Activated T-cell treated with anti-CD3 and anti-CD28 coated beads, Interleukin-2, amount 50 U/mL, for 24 hours (primary cell): ENCODE measurements around the gene PKHD1.
"Not testable (repeated sequence)": the region's sequence is repeated elsewhere in the genome, so short reads cannot be mapped to it uniquely, and the experiment has no call there.

Experiments used
- DNase-seq: peaks from one replicate; pipeline ENCODE4 v3.0.0-alpha.2; 2020
- H3K27ac Mint-ChIP-seq: 2 replicates; pipeline ENCODE4 v1.8.0; 2020; ENCODE audit warnings: mild to moderate bottlenecking, mixed read lengths
- H3K27me3 Mint-ChIP-seq: 2 replicates; pipeline ENCODE4 v1.8.0; 2020; ENCODE audit warnings: mixed read lengths
- H3K36me3 Mint-ChIP-seq: 2 replicates; pipeline ENCODE4 v1.8.0; 2020; ENCODE audit warnings: low read depth, mixed read lengths
- H3K4me1 Mint-ChIP-seq: 2 replicates; pipeline ENCODE4 v1.8.0; 2020; ENCODE audit warnings: low read depth, mixed read lengths
- H3K4me3 Mint-ChIP-seq: 2 replicates; pipeline ENCODE4 v1.8.0; 2020; ENCODE audit warnings: mild to moderate bottlenecking, moderate library complexity, mixed read lengths
- H3K9me3 Mint-ChIP-seq: 2 replicates; pipeline ENCODE4 v1.8.0; 2020; ENCODE audit warnings: mixed read lengths

The PKHD1 gene

GRCh38 chr6:51885957-51886356 is 201.5 kb downstream of the PKHD1 start:
- no peaks in the 10 kb centered on the region for H3K36me3 Mint-ChIP-seq
- no peak overlapping the region for H3K4me3 Mint-ChIP-seq
- no peak overlapping the region for H3K27ac Mint-ChIP-seq
- H3K4me1 Mint-ChIP-seq, result no peaks in the 10 kb centered on the region
- no peak for DNase-seq
- H3K27me3 Mint-ChIP-seq, result no peaks in the 10 kb centered on the region
- H3K9me3 Mint-ChIP-seq, result no peaks in the 10 kb centered on the region

- H3K27me3 Mint-ChIP-seq, result peaks cover 7% of the 10 kb centered on the region
- H3K27ac Mint-ChIP-seq, result no peak overlapping the region
- no peaks in the 10 kb centered on the region for H3K36me3 Mint-ChIP-seq
- no peaks in the 10 kb centered on the region for H3K9me3 Mint-ChIP-seq
- H3K4me1 Mint-ChIP-seq, result no peaks in the 10 kb centered on the region
- no peak overlapping the region for H3K4me3 Mint-ChIP-seq
- no peak for DNase-seq
Observed at GRCh38 chr6:51868591-51869355, 218.6 kb downstream of the PKHD1 start.

- no peak overlapping the region for H3K27ac Mint-ChIP-seq
- DNase-seq, result no peak
- no peaks in the 10 kb centered on the region for H3K4me1 Mint-ChIP-seq
- no peak overlapping the region for H3K4me3 Mint-ChIP-seq
- H3K27me3 Mint-ChIP-seq, result peaks cover 9% of the 10 kb centered on the region
- H3K9me3 Mint-ChIP-seq, result no peaks in the 10 kb centered on the region
- H3K36me3 Mint-ChIP-seq, result no peaks in the 10 kb centered on the region
Observed at GRCh38 chr6:51866867-51867266, 220.5 kb downstream of the PKHD1 start.

- no peak for DNase-seq
- no peaks in the 10 kb centered on the region for H3K9me3 Mint-ChIP-seq
- H3K4me3 Mint-ChIP-seq, result no peak overlapping the region
- H3K27ac Mint-ChIP-seq, result no peak overlapping the region
- H3K4me1 Mint-ChIP-seq, result no peaks in the 10 kb centered on the region
- H3K36me3 Mint-ChIP-seq, result no peaks in the 10 kb centered on the region
- H3K27me3 Mint-ChIP-seq, result peaks cover 9% of the 10 kb centered on the region
Observed at GRCh38 chr6:51865996-51866395, 221.4 kb downstream of the PKHD1 start.

GRCh38 chr6:51865176-51865575 is 222.2 kb downstream of the PKHD1 start:
- Mint-ChIP-seq H3K9me3 (no peaks in the 10 kb centered on the region), H3K4me3 (no peak overlapping the region), H3K36me3 (no peaks in the 10 kb centered on the region), H3K27ac (no peak overlapping the region), H3K27me3 (peaks cover 9% of the 10 kb centered on the region), H3K4me1 (no peaks in the 10 kb centered on the region)
- DNase-seq, result no peak

GRCh38 chr6:51857134-51857533 is 230.3 kb downstream of the PKHD1 start:
- no peaks in the 10 kb centered on the region for H3K9me3 Mint-ChIP-seq
- H3K4me1 Mint-ChIP-seq, result no peaks in the 10 kb centered on the region
- DNase-seq, result no peak
- no peak overlapping the region for H3K27ac Mint-ChIP-seq
- peaks cover 8% of the 10 kb centered on the region for H3K27me3 Mint-ChIP-seq
- H3K4me3 Mint-ChIP-seq, result no peak overlapping the region
- H3K36me3 Mint-ChIP-seq, result no peaks in the 10 kb centered on the region

- Mint-ChIP-seq H3K27me3 (peaks cover 8% of the 10 kb centered on the region), H3K9me3 (no peaks in the 10 kb centered on the region), H3K27ac (no peak overlapping the region), H3K36me3 (no peaks in the 10 kb centered on the region), H3K4me3 (no peak overlapping the region), H3K4me1 (no peaks in the 10 kb centered on the region)
- DNase-seq, result no peak
Observed at GRCh38 chr6:51856508-51856907, 230.9 kb downstream of the PKHD1 start.

GRCh38 chr6:51855310-51856082 is 231.9 kb downstream of the PKHD1 start:
- no peaks in the 10 kb centered on the region for H3K4me1 Mint-ChIP-seq
- H3K36me3 Mint-ChIP-seq, result no peaks in the 10 kb centered on the region
- H3K4me3 Mint-ChIP-seq, result no peak overlapping the region
- no peak for DNase-seq
- H3K27ac Mint-ChIP-seq, result no peak overlapping the region
- H3K9me3 Mint-ChIP-seq, result no peaks in the 10 kb centered on the region
- peaks cover 8% of the 10 kb centered on the region for H3K27me3 Mint-ChIP-seq

- peaks cover 8% of the 10 kb centered on the region for H3K27me3 Mint-ChIP-seq
- no peaks in the 10 kb centered on the region for H3K9me3 Mint-ChIP-seq
- DNase-seq, result no peak
- H3K36me3 Mint-ChIP-seq, result no peaks in the 10 kb centered on the region
- H3K4me3 Mint-ChIP-seq, result no peak overlapping the region
- H3K27ac Mint-ChIP-seq, result no peak overlapping the region
- no peaks in the 10 kb centered on the region for H3K4me1 Mint-ChIP-seq
Observed at GRCh38 chr6:51854876-51855275, 232.5 kb downstream of the PKHD1 start.

- Mint-ChIP-seq H3K27me3 (peaks cover 8% of the 10 kb centered on the region), H3K4me1 (no peaks in the 10 kb centered on the region), H3K4me3 (no peak overlapping the region), H3K9me3 (no peaks in the 10 kb centered on the region), H3K36me3 (no peaks in the 10 kb centered on the region), H3K27ac (no peak overlapping the region)
- DNase-seq, result no peak
Observed at GRCh38 chr6:51854347-51854746, 233.1 kb downstream of the PKHD1 start.

GRCh38 chr6:51853109-51853508 is 234.3 kb downstream of the PKHD1 start:
- H3K9me3 Mint-ChIP-seq, H3K4me1 Mint-ChIP-seq, H3K4me3 Mint-ChIP-seq, H3K27ac Mint-ChIP-seq, H3K27me3 Mint-ChIP-seq, H3K36me3 Mint-ChIP-seq, DNase-seq: not testable (repeated sequence)

GRCh38 chr6:51846531-51846930 is 240.9 kb downstream of the PKHD1 start:
- no peak overlapping the region for H3K4me3 Mint-ChIP-seq

GRCh38 chr6:51844336-51844735 is 243.1 kb downstream of the PKHD1 start:
- Mint-ChIP-seq H3K36me3 (no peaks in the 10 kb centered on the region), H3K9me3 (no peaks in the 10 kb centered on the region), H3K4me1 (no peaks in the 10 kb centered on the region), H3K27me3 (no peaks in the 10 kb centered on the region), H3K27ac (no peak overlapping the region), H3K4me3 (no peak overlapping the region)
- DNase-seq, result no peak

More at GRCh38 chr6:51846531-51846930, 240.9 kb downstream of the PKHD1 start:
- no peak for DNase-seq
- Mint-ChIP-seq H3K36me3 (no peaks in the 10 kb centered on the region), H3K27ac (no peak overlapping the region), H3K9me3 (no peaks in the 10 kb centered on the region), H3K27me3 (no peaks in the 10 kb centered on the region), H3K4me1 (no peaks in the 10 kb centered on the region)

- H3K27ac Mint-ChIP-seq, result no peak overlapping the region
- H3K27me3 Mint-ChIP-seq, result no peaks in the 10 kb centered on the region
- no peak for DNase-seq
- H3K9me3 Mint-ChIP-seq, result no peaks in the 10 kb centered on the region
- H3K4me3 Mint-ChIP-seq, result no peak overlapping the region
- no peaks in the 10 kb centered on the region for H3K4me1 Mint-ChIP-seq
- no peaks in the 10 kb centered on the region for H3K36me3 Mint-ChIP-seq
Observed at GRCh38 chr6:51843456-51844056, 243.9 kb downstream of the PKHD1 start.

- no peak overlapping the region for H3K27ac Mint-ChIP-seq
- H3K36me3 Mint-ChIP-seq, result no peaks in the 10 kb centered on the region
- H3K4me1 Mint-ChIP-seq, result no peaks in the 10 kb centered on the region
- no peaks in the 10 kb centered on the region for H3K27me3 Mint-ChIP-seq
- no peak for DNase-seq
- H3K9me3 Mint-ChIP-seq, result no peaks in the 10 kb centered on the region
- no peak overlapping the region for H3K4me3 Mint-ChIP-seq
Observed at GRCh38 chr6:51842804-51843378, 244.5 kb downstream of the PKHD1 start.
